ENCODE data around the gene IGFBP7.

Gene IGFBP7

GRCh38 chr4:57154191-57154590, 44.0 kb upstream of the IGFBP7 start:
- no peak for TF ChIP-seq CTCF (conservative IDR thresholded peaks at IDR 0.05)
- no peak overlapping the region for H3K27ac ChIP-seq

- no peak for TF ChIP-seq CTCF (conservative IDR thresholded peaks at IDR 0.05)
- H3K27ac ChIP-seq, result no peak overlapping the region
Observed at GRCh38 chr4:57153207-57153606, 43.0 kb upstream of the IGFBP7 start.

- H3K27ac ChIP-seq, result no peak overlapping the region
- TF ChIP-seq CTCF (conservative IDR thresholded peaks at IDR 0.05), result no peak
Observed at GRCh38 chr4:57151481-57151880, 41.3 kb upstream of the IGFBP7 start.

GRCh38 chr4:57149833-57150232, 39.6 kb upstream of the IGFBP7 start:
- no peak overlapping the region for H3K27ac ChIP-seq
- TF ChIP-seq CTCF (conservative IDR thresholded peaks at IDR 0.05), result no peak

GRCh38 chr4:57148831-57149505, 38.8 kb upstream of the IGFBP7 start:
- no peak for TF ChIP-seq CTCF (conservative IDR thresholded peaks at IDR 0.05)
- H3K27ac ChIP-seq, result no peak overlapping the region

GRCh38 chr4:57148177-57148576, 38.0 kb upstream of the IGFBP7 start:
- TF ChIP-seq CTCF (conservative IDR thresholded peaks at IDR 0.05), result no peak
- no peak overlapping the region for H3K27ac ChIP-seq

- TF ChIP-seq CTCF (conservative IDR thresholded peaks at IDR 0.05), result no peak
- H3K27ac ChIP-seq, result no peak overlapping the region
Observed at GRCh38 chr4:57147335-57148060, 37.3 kb upstream of the IGFBP7 start.
